Prostate gland (tissue), 2 donors: ENCODE data around the gene TMTC4.

Source experiments
- CTCF ChIP-seq, 4 experiments: fragments of 200-600 bp in 2 of 4; fragments of 450-650 bp in 2 of 4; sonication (generic) in 2 of 4; IDR thresholded peaks; 1 replicate in 3 of 4; 2 replicates in 1 of 4; pipeline ENCODE4 v1.5.1; 2016 to 2019; ENCODE audit warnings: antibody characterized with exemption in 4 of 4, mild to moderate bottlenecking in 2 of 4, moderate library complexity in 2 of 4
- POLR2AphosphoS5 ChIP-seq: sonication (generic); formaldehyde crosslinking; IDR thresholded peaks from one replicate; pipeline ENCODE4 v1.6.1; 2017; ENCODE audit warnings: antibody characterized with exemption

GRCh38 chr13:100675661-100676129 lies 1.1 kb upstream of the TMTC4 start:
- TF ChIP-seq CTCF (IDR thresholded peaks at IDR 0.05) (no peak), POLR2AphosphoS5 (no peak)
